Astrocyte of the cerebellum (primary cell): ENCODE results near the gene MINDY4.

Experiments
- DNase-seq: peaks from one replicate; pipeline ENCODE4 v3.0.0-alpha.2; 2011; ENCODE audit warnings: low read depth
- H3K4me3 ChIP-seq: 2 replicates; pipeline ENCODE4 v1.5.1; 2011; ENCODE audit warnings: mild to moderate bottlenecking, low read depth, low read length, moderate library complexity
- in situ Hi-C: cut with HindIII; loops from 2 replicates; pipeline ENCODE4 v1.10.0; 2017; ENCODE audit warnings: low sequenced_read_pairs
- TF ChIP-seq, protein P1 (sequence below): IDR thresholded peaks from 2 replicates; pipeline ENCODE4 v1.5.1; 2012; ENCODE audit warnings: low read length, low read depth, moderate library complexity, mild to moderate bottlenecking; ENCODE audit errors: missing control alignments

The MINDY4 gene

DNA sequence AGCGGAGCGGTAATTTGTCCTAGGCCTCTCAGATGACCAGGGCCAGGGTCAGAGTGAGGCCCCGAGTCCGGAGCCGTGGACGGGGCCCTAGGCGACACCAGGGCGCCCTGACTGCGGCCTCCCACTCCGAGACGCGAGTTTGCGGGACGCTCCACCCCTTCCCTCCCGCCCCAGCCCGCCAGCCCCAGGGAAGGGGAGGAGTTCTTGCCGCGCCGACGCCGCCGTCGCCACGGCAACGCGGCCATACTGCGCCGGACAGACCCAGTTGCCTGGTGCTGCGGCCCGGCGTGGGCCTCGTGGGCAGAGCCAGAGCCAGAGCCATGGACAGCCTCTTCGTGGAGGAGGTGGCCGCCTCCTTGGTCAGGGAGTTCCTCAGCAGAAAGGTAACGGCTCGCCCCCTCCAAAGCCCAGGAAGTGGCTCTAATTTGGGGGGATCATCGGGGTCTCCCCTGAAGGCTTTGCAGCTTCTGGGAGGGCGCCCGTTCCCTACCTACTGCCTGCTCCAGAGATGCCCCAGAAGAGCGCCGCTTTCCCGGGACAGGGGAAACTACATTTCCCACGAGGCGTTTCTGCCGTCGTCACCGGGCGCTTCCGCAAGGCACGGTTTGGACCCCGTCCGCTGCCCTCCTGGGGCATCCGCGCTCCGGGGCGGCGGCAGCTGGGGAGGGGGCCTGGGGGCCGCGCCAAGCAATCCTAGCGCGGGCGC lies at the start of gene MINDY4:
Gene MINDY4 (plus strand): TSS at position 244 of the 706 bp plus-strand sequence. CDS start 77 bp downstream, at position 321.
- H3K4me3 ChIP-seq: peak within 1 kb of the TSS; percentile 85
- in situ Hi-C loops: no loop called here
- peak; percentile 27 for DNase-seq
- TF ChIP-seq, protein P1, sequence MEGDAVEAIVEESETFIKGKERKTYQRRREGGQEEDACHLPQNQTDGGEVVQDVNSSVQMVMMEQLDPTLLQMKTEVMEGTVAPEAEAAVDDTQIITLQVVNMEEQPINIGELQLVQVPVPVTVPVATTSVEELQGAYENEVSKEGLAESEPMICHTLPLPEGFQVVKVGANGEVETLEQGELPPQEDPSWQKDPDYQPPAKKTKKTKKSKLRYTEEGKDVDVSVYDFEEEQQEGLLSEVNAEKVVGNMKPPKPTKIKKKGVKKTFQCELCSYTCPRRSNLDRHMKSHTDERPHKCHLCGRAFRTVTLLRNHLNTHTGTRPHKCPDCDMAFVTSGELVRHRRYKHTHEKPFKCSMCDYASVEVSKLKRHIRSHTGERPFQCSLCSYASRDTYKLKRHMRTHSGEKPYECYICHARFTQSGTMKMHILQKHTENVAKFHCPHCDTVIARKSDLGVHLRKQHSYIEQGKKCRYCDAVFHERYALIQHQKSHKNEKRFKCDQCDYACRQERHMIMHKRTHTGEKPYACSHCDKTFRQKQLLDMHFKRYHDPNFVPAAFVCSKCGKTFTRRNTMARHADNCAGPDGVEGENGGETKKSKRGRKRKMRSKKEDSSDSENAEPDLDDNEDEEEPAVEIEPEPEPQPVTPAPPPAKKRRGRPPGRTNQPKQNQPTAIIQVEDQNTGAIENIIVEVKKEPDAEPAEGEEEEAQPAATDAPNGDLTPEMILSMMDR: no peak

DNA sequence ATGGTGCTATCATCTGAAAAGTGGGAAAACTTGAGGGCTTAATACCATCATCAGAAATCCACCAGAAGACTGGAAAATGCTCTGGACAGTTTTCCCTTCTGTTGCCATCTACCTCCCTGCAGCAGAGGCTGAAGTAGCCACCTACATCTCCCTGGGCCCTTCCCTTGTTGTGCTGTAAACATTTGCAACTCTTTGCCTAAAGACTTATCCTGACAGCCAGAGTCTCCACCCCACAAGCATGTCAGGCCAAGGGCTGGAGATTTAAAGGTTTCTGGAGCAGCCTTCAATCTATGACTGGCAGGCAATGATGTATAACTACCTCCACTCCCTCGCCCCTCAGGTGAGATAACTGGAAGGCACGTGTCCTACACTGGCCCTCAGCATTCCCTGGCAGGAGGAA lies 49.0 kb upstream of the MINDY4 start:
- in situ Hi-C loops: no loop called here
- no peak overlapping the region for H3K4me3 ChIP-seq
- TF ChIP-seq, protein P1: no peak
- no peak for DNase-seq

DNA sequence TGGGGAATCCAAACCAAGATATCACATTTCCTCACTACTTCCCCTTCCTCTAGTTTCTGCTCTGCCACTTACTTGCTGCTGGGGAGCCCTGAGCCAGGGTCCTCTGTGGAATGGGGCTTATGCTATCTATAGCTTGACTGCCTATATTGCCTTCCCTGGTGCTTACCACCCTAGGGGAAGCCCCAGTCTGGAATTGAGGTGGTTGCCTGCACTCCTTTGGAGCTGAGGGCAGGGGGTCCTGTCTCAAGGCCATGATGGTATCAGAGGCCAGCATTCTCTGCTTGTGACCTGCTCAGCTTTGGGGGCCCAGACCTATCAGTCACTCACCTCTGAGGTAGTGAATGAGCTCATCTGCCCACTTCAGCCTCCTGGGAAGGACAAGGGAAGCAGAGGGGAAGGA lies 48.5 kb upstream of the MINDY4 start:
- in situ Hi-C loops: no loop called here
- H3K4me3 ChIP-seq: no peak overlapping the region
- no peak for DNase-seq
- TF ChIP-seq, protein P1: no peak

DNA sequence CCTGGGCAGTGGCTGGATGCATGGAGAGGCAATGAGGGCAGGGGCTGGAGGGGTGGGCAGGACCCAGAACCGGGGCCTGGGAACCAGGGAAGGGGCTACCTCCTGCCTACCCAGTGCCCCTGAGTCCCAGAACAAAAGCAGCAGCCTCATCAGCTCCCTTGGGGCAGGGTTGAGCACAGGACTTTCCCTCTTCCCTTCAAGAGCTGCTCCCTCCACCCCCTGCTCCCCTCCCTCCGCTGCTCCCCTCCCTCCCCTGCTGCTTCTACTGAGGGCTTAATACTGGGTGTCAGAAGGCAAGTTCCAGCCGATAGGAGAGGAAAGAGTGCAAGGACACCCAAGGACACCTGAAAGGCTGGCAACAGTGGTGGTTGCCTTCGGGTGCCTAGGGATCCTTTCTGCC lies 47.4 kb upstream of the MINDY4 start:
- in situ Hi-C loops: no loop called here
- TF ChIP-seq, protein P1: no peak
- H3K4me3 ChIP-seq: no peak overlapping the region
- DNase-seq: no peak

DNA sequence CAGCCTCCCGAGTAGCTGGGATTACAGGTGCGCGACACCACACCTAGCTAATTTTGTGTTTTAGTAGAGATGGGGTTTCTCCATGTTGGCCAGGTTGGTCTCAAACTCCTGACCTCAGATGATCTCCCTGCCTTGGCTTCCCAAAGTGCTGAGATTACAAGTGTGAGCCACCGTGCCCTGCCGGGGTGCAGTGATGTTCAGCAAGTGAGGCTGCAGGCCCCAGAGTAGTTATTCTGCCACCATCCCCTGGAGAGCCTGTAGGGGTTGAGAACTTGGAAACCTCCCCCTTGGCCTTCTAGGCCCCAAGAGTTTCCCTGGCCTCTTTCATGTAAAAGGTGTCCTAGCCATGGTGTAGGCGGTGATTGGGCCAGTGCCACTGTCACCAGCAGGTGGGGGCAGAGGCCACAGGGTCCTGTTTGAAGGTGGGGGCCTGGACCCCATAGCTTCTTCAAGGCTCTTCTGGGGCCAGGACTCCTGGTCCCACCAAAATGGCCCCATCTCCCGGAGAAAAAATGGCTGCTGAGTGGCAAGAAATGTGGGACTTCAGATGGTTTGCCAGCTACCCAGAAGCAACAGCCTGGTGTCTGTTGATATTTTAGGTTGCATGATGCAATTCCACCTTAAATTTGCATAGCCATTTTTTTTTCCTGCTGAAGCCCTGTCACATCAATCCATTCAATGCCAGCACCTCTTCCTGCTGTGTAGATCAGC lies 44.8 kb upstream of the MINDY4 start:
- in situ Hi-C loops: no loop called here
- DNase-seq: no peak
- TF ChIP-seq, protein P1: no peak
- no peak overlapping the region for H3K4me3 ChIP-seq

DNA sequence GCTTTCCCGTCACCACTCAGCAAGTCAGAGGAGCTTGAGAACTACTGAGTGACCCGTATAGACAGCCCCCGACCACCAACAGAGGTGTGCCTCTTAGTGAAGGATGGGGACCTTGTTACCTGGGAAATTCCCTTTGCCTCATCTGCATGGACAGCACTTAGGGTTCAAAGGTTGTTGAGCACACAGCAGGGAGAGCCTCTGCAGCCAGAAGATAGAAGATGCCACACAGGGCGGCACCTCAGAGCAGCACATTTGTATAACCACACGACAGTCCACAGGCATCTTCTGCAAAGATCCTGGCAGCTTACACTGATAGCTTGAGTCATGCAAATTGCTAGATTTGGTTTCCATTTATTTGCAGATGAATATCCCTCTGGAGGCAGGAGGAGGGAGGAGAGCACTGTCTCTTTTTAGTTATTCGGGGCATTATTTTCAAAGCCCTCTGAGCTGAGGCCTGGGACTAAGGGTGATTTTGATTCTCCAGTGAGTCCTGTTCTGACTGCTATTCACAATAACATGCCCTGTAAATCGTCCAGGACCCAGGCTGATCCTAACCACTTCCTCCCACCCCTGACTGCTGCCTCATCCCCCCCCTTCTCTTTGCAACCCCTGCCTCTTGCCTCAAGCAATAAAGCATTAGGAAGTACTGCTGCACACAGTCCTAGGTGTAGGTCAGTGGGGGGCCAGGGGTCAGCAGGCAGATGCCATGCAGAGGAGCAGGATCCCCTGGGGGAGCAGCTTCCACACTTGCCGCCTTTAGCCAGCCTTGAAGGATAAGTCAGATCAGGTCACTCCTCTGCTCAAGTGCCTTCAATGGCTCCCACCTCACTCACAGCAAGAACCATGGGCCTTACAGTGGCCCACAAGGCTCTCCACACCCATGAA lies 43.9 kb upstream of the MINDY4 start:
- no peak overlapping the region for H3K4me3 ChIP-seq
- no peak for DNase-seq
- TF ChIP-seq, protein P1: no peak
- in situ Hi-C loops: no loop called here
